WTC11 (cell line): ENCODE results near the gene PCDHGC5. TPM values are rescaled to one million over a fixed set of nuclear protein-coding genes. Genes with fewer than 3 reads are reported as not detected.

Experiments
- ATAC-seq: fragments of 200-7000 bp; cut with Tn5 transposase; 2 replicates; pipeline ENCODE4 v1.10.0; 2021; ENCODE audit warnings: mild to moderate bottlenecking, moderate library complexity
- CTCF ChIA-PET: fragments of 300-600 bp; sonication (Branson Sonifier 250); formaldehyde crosslinking; loops from one replicate; lab custom pipeline; 2021; ENCODE audit warnings: antibody characterized with exemption; lab: Charles Lee
- POLR2A ChIA-PET: fragments of 350-600 bp; sonication (Branson Sonifier 250); formaldehyde crosslinking; loops from one replicate; lab custom pipeline; 2021; ENCODE audit warnings: antibody characterized with exemption; lab: Charles Lee
- DNase-seq: peaks from one replicate; pipeline ENCODE4 v3.0.0; 2021; ENCODE audit warnings: low spot score
- H3K27ac Mint-ChIP-seq: 2 replicates; pipeline ENCODE4 v1.8.0; 2021; ENCODE audit warnings: mixed read lengths
- H3K27me3 Mint-ChIP-seq: 2 replicates; pipeline ENCODE4 v1.8.0; 2021; ENCODE audit warnings: low read depth, mild to moderate bottlenecking, moderate library complexity, mixed read lengths
- H3K36me3 Mint-ChIP-seq: 2 replicates; pipeline ENCODE4 v1.8.0; 2021; ENCODE audit warnings: mixed read lengths
- H3K4me1 Mint-ChIP-seq: 2 replicates; pipeline ENCODE4 v1.8.0; 2022; ENCODE audit warnings: mixed read lengths
- H3K4me3 Mint-ChIP-seq: 2 replicates; pipeline ENCODE4 v1.8.0; 2021; ENCODE audit warnings: mild to moderate bottlenecking, moderate library complexity, mixed read lengths
- H3K9me3 Mint-ChIP-seq: 2 replicates; pipeline ENCODE4 v1.8.0; 2021; ENCODE audit warnings: mixed read lengths
- FOXP4 ChIP-seq: sonication (generic); formaldehyde crosslinking; IDR thresholded peaks from 2 replicates; pipeline ENCODE4 v1.8.0; 2022; ENCODE audit warnings: mild to moderate bottlenecking, missing genetic modification reagents
- GABPB1 ChIP-seq: sonication (generic); formaldehyde crosslinking; IDR thresholded peaks from 2 replicates; pipeline ENCODE4 v1.8.1; 2023; ENCODE audit warnings: mild to moderate bottlenecking, missing genetic modification reagents
- PREB ChIP-seq: sonication (generic); formaldehyde crosslinking; IDR thresholded peaks from 2 replicates; pipeline ENCODE4 v1.8.1; 2022; ENCODE audit warnings: mild to moderate bottlenecking, missing genetic modification reagents, moderate library complexity, borderline replicate concordance
- SMAD4 ChIP-seq: sonication (generic); formaldehyde crosslinking; IDR thresholded peaks from 2 replicates; pipeline ENCODE4 v1.8.0; 2022; ENCODE audit warnings: mild to moderate bottlenecking, missing genetic modification reagents
- SP1 ChIP-seq: sonication (generic); formaldehyde crosslinking; conservative IDR thresholded peaks from 2 replicates; pipeline ENCODE4 v1.8.1; 2022; ENCODE audit warnings: missing genetic modification reagents
- TEAD1 ChIP-seq: sonication (generic); formaldehyde crosslinking; IDR thresholded peaks from 2 replicates; pipeline ENCODE4 v1.8.0; 2022; ENCODE audit warnings: mild to moderate bottlenecking, missing genetic modification reagents
- ZBTB21 ChIP-seq: sonication (generic); formaldehyde crosslinking; IDR thresholded peaks from 2 replicates; pipeline ENCODE4 v1.8.1; 2023; ENCODE audit warnings: mild to moderate bottlenecking, missing genetic modification reagents, borderline replicate concordance
- ZNF219 ChIP-seq: sonication (generic); formaldehyde crosslinking; IDR thresholded peaks from 2 replicates; pipeline ENCODE4 v1.8.0; 2023; ENCODE audit warnings: missing genetic modification reagents, mild to moderate bottlenecking, borderline replicate concordance
- ZNF232 ChIP-seq: sonication (generic); formaldehyde crosslinking; IDR thresholded peaks from 2 replicates; pipeline ENCODE4 v1.8.0; 2022; ENCODE audit warnings: mild to moderate bottlenecking, missing genetic modification reagents
- ZNF416 ChIP-seq: fragments of 250-450 bp; sonication (Bioruptor Pico); IDR thresholded peaks from 2 replicates; pipeline ENCODE4 v1.9.0; 2021; ENCODE audit warnings: mild to moderate bottlenecking, inconsistent platforms
- ZNF423 ChIP-seq: fragments of 250-450 bp; sonication (Bioruptor Pico); IDR thresholded peaks from 2 replicates; pipeline ENCODE4 v2.1.2; 2022; ENCODE audit warnings: mild to moderate bottlenecking, moderate library complexity
- total RNA-seq: library from RNA; stranded (reverse); gene quantifications from 3 replicates; pipeline ENCODE4 v1.2.3, GENCODE V29; 2021
- TF ChIP-seq, protein P1 (sequence below): sonication (generic); formaldehyde crosslinking; IDR thresholded peaks from 2 replicates; pipeline ENCODE4 v1.8.1; 2022; ENCODE audit warnings: low read depth, missing genetic modification reagents, borderline replicate concordance
- TF ChIP-seq, protein P2 (sequence below): sonication (generic); formaldehyde crosslinking; IDR thresholded peaks from 2 replicates; pipeline ENCODE4 v1.8.0; 2023; ENCODE audit warnings: missing genetic modification reagents
- TF ChIP-seq, protein P3 (sequence below): sonication (generic); formaldehyde crosslinking; IDR thresholded peaks from 2 replicates; pipeline ENCODE4 v1.8.1; 2022; ENCODE audit warnings: missing genetic modification reagents, borderline replicate concordance
- TF ChIP-seq, protein P4 (sequence below): fragments of 200-600 bp; IDR thresholded peaks from 2 replicates; pipeline ENCODE4 v1.8.0; 2022; ENCODE audit warnings: antibody characterized with exemption
- TF ChIP-seq, protein P5 (sequence below): sonication (generic); formaldehyde crosslinking; IDR thresholded peaks from 2 replicates; pipeline ENCODE4 v1.8.0; 2023; ENCODE audit warnings: mild to moderate bottlenecking, missing genetic modification reagents

Gene PCDHGC5
- total RNA-seq, 1 experiment from 2014 or later = 1.5 TPM

GRCh38 chr5:141515141-141515540 is 26.3 kb downstream of the PCDHGC5 start (continued):
- no peak for TF ChIP-seq SP1
- TF ChIP-seq, protein P1, sequence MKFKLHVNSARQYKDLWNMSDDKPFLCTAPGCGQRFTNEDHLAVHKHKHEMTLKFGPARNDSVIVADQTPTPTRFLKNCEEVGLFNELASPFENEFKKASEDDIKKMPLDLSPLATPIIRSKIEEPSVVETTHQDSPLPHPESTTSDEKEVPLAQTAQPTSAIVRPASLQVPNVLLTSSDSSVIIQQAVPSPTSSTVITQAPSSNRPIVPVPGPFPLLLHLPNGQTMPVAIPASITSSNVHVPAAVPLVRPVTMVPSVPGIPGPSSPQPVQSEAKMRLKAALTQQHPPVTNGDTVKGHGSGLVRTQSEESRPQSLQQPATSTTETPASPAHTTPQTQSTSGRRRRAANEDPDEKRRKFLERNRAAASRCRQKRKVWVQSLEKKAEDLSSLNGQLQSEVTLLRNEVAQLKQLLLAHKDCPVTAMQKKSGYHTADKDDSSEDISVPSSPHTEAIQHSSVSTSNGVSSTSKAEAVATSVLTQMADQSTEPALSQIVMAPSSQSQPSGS (CRISPR knock-in tag) = no peak
- no peak for TF ChIP-seq ZNF416
- no peak for TF ChIP-seq SMAD4 (CRISPR knock-in tag)
- TF ChIP-seq, protein P2, sequence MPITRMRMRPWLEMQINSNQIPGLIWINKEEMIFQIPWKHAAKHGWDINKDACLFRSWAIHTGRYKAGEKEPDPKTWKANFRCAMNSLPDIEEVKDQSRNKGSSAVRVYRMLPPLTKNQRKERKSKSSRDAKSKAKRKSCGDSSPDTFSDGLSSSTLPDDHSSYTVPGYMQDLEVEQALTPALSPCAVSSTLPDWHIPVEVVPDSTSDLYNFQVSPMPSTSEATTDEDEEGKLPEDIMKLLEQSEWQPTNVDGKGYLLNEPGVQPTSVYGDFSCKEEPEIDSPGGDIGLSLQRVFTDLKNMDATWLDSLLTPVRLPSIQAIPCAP = no peak
- TF ChIP-seq GABPB1 (CRISPR knock-in tag) = no peak
- TF ChIP-seq, protein P3, sequence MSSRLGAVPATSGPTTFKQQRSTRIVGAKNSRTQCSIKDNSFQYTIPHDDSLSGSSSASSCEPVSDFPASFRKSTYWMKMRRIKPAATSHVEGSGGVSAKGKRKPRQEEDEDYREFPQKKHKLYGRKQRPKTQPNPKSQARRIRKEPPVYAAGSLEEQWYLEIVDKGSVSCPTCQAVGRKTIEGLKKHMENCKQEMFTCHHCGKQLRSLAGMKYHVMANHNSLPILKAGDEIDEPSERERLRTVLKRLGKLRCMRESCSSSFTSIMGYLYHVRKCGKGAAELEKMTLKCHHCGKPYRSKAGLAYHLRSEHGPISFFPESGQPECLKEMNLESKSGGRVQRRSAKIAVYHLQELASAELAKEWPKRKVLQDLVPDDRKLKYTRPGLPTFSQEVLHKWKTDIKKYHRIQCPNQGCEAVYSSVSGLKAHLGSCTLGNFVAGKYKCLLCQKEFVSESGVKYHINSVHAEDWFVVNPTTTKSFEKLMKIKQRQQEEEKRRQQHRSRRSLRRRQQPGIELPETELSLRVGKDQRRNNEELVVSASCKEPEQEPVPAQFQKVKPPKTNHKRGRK (CRISPR knock-in tag) = no peak
- no peak for TF ChIP-seq ZNF232 (CRISPR knock-in tag)

DNA sequence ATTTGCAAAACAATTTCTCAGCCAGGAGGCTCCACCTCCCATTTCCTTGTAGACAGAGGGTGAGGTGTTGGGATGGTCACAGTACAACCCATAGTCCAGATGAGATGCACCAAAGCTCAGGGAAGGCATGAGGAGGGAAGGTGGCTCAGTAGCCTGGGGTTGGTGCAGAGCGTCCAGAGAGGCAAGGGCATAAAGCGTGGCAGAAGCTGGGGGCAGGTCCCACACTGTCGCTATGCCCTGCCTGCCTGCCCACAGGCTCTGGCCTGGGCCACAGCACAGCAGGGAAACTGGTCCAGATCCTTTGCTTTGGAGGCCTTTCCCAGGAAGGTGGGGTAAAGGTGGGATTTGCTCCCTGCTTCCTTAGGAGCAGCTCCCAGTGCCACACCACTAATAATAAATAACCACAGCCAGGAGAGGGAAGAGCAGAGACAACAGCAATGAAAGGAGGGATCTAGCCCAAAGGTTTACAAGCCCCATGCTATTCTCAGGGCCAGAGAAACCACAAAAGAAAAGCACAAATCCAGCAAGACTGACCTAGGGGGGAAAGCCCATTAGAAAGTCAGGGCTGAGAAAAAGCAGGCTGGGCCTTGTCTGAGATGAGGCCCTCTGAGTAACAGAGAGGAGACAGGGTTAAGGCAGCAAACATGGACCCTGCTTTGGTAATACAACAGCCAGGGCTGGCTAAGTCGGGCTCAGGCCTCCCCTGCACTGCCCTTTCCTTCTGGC is 27.2 kb downstream of the PCDHGC5 start:
- peak overlapping the region; percentile 84 for H3K27ac Mint-ChIP-seq
- DNase-seq (no peak), ATAC-seq (no peak)
- H3K4me1 Mint-ChIP-seq = peaks cover 38% of the 10 kb centered on the region
- ChIA-PET POLR2A (interaction anchor here (1.2 kb wide), 1 partner anchor 20 kb away, joined by 4 read pairs; no protein-coding TSS in a partner anchor), CTCF (interaction anchor here (0.6 to 10.5 kb wide), 16 partner anchors 9 to 329 kb away, joined by 3 to 131 read pairs (median 30); partner anchors contain the start of genes PCDHB14, PCDHB15, PCDHB9 and PCDHGA10)
- no peak overlapping the region for H3K4me3 Mint-ChIP-seq
- H3K9me3 Mint-ChIP-seq = no peaks in the 10 kb centered on the region
- H3K27me3 Mint-ChIP-seq = no peaks in the 10 kb centered on the region
- peaks cover 47% of the 10 kb centered on the region for H3K36me3 Mint-ChIP-seq
- no peak for TF ChIP-seq ZBTB21
- no peak for TF ChIP-seq TEAD1 (CRISPR knock-in tag)
- TF ChIP-seq ZNF423 = no peak
- TF ChIP-seq FOXP4 (CRISPR knock-in tag) = no peak
- TF ChIP-seq, protein P4, sequence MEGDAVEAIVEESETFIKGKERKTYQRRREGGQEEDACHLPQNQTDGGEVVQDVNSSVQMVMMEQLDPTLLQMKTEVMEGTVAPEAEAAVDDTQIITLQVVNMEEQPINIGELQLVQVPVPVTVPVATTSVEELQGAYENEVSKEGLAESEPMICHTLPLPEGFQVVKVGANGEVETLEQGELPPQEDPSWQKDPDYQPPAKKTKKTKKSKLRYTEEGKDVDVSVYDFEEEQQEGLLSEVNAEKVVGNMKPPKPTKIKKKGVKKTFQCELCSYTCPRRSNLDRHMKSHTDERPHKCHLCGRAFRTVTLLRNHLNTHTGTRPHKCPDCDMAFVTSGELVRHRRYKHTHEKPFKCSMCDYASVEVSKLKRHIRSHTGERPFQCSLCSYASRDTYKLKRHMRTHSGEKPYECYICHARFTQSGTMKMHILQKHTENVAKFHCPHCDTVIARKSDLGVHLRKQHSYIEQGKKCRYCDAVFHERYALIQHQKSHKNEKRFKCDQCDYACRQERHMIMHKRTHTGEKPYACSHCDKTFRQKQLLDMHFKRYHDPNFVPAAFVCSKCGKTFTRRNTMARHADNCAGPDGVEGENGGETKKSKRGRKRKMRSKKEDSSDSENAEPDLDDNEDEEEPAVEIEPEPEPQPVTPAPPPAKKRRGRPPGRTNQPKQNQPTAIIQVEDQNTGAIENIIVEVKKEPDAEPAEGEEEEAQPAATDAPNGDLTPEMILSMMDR = no peak
- TF ChIP-seq, protein P5, sequence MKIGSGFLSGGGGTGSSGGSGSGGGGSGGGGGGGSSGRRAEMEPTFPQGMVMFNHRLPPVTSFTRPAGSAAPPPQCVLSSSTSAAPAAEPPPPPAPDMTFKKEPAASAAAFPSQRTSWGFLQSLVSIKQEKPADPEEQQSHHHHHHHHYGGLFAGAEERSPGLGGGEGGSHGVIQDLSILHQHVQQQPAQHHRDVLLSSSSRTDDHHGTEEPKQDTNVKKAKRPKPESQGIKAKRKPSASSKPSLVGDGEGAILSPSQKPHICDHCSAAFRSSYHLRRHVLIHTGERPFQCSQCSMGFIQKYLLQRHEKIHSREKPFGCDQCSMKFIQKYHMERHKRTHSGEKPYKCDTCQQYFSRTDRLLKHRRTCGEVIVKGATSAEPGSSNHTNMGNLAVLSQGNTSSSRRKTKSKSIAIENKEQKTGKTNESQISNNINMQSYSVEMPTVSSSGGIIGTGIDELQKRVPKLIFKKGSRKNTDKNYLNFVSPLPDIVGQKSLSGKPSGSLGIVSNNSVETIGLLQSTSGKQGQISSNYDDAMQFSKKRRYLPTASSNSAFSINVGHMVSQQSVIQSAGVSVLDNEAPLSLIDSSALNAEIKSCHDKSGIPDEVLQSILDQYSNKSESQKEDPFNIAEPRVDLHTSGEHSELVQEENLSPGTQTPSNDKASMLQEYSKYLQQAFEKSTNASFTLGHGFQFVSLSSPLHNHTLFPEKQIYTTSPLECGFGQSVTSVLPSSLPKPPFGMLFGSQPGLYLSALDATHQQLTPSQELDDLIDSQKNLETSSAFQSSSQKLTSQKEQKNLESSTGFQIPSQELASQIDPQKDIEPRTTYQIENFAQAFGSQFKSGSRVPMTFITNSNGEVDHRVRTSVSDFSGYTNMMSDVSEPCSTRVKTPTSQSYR (CRISPR knock-in tag) = no peak
- TF ChIP-seq ZNF219 (CRISPR knock-in tag) = no peak
- no peak for TF ChIP-seq PREB (CRISPR knock-in tag)
